GM06990 (cell line): ENCODE data around the gene NIF3L1.
A peak's percentile ranks its signal among the peaks of the same experiment; 100 is the strongest.
"Not testable (repeated sequence)": the region's sequence is repeated elsewhere in the genome, so short reads cannot be mapped to it uniquely, and the experiment has no call there.

Source experiments
- DNase-seq: peaks from one replicate; pipeline ENCODE4 v3.0.0-alpha.2; 2011; ENCODE audit not compliant: insufficient read length; ENCODE audit errors: extremely low read depth
- H3K27me3 ChIP-seq: replicated peaks from 2 replicates; pipeline ENCODE4 v1.6.0; 2011; ENCODE audit warnings: low read length; ENCODE audit not compliant: control insufficient read depth, insufficient read depth
- H3K36me3 ChIP-seq: 2 replicates; pipeline ENCODE4 v1.5.1; 2011; ENCODE audit warnings: low read length; ENCODE audit not compliant: control insufficient read depth, insufficient read depth
- H3K4me3 ChIP-seq: replicated peaks from 2 replicates; pipeline ENCODE4 v1.5.1; 2011; ENCODE audit warnings: low read depth, mild to moderate bottlenecking, control low read depth, low read length
- TF ChIP-seq, protein P1 (sequence below): IDR thresholded peaks from 2 replicates; pipeline ENCODE4 v1.5.1; 2011; ENCODE audit warnings: low read length, control low read depth, mild to moderate bottlenecking, inconsistent platforms; ENCODE audit not compliant: insufficient read depth, poor library complexity, severe bottlenecking

Gene NIF3L1

DNA sequence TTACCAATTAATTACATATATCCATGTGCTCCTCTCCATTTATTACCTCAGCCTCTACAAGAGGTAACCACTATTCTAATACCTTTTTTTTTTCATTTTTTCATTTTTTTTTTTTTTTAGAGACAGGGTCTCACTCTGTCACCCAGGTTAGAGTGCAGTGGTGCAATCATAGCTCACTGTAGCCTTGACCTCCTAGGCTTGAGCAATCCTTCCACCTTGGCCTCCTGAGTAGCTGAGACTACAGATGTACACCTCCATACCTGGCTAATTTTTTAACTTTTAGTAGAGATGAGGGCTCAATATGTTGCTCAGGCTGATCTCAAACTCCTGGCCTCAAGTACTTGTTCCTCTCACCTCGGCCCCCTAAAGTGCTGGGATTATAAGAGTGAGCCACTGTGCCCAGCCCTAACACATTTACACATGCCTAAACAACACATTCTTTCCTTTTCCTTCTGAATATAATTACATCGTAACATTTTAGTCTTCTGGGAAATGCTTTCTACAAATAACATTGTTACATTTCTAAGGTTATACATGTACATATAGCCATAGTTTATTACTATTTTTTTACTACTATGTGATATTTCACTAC lies 10.8 kb upstream of the NIF3L1 start:
- Histone ChIP-seq H3K4me3 (no peak overlapping the region), H3K36me3 (peaks cover 2% of the 10 kb centered on the region), H3K27me3 (no peaks in the 10 kb centered on the region)
- TF ChIP-seq, protein P1, sequence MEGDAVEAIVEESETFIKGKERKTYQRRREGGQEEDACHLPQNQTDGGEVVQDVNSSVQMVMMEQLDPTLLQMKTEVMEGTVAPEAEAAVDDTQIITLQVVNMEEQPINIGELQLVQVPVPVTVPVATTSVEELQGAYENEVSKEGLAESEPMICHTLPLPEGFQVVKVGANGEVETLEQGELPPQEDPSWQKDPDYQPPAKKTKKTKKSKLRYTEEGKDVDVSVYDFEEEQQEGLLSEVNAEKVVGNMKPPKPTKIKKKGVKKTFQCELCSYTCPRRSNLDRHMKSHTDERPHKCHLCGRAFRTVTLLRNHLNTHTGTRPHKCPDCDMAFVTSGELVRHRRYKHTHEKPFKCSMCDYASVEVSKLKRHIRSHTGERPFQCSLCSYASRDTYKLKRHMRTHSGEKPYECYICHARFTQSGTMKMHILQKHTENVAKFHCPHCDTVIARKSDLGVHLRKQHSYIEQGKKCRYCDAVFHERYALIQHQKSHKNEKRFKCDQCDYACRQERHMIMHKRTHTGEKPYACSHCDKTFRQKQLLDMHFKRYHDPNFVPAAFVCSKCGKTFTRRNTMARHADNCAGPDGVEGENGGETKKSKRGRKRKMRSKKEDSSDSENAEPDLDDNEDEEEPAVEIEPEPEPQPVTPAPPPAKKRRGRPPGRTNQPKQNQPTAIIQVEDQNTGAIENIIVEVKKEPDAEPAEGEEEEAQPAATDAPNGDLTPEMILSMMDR = no peak
- DNase-seq = no peak

DNA sequence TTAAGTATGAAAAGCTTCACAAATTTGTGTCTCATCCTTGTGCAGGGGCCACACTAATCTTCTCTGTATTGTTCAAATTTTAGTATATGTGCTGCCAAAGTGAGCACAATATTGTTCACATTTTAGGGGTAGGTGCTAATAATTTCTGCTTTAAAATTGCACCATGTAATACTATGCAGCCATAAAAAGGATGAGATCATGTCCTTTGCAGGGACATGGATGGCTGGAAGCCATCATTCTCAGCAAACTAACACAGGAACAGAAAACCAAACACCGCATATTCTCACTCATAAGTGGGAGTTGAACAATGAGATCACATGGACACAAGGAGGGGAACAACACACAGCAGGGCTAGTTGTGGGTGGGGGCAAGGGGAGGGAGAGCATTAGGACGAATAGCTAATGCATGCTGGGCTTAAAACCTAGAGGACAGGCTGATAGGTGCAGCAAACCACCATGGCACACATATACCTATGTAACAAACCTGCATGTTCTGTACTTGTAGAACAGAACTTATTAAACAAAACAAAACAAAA lies 7.4 kb upstream of the NIF3L1 start:
- H3K27me3 ChIP-seq, DNase-seq, H3K36me3 ChIP-seq, H3K4me3 ChIP-seq: not testable (repeated sequence)

DNA sequence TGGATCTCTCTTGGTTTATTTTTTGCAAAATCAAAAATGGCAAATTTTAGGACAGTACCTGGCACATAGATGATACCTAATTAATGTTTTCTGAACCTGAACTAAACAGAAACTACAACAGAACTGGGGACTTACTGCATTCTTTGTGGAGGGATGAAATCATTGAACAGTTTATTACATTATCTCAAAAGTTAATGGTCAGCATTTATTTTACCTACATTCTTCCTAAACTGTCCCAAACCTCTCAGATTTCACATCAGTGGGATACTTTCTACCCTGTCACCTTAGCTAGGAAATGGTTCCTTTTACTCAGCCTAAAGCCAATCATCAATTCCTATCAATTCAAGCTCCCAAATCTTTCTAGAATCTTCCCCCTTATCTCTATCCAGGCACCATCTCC lies 10.3 kb downstream of the NIF3L1 start:
- Histone ChIP-seq H3K4me3 (no peak overlapping the region), H3K36me3 (peaks cover 12% of the 10 kb centered on the region), H3K27me3 (no peaks in the 10 kb centered on the region)
- TF ChIP-seq, protein P1 = no peak
- no peak for DNase-seq

DNA sequence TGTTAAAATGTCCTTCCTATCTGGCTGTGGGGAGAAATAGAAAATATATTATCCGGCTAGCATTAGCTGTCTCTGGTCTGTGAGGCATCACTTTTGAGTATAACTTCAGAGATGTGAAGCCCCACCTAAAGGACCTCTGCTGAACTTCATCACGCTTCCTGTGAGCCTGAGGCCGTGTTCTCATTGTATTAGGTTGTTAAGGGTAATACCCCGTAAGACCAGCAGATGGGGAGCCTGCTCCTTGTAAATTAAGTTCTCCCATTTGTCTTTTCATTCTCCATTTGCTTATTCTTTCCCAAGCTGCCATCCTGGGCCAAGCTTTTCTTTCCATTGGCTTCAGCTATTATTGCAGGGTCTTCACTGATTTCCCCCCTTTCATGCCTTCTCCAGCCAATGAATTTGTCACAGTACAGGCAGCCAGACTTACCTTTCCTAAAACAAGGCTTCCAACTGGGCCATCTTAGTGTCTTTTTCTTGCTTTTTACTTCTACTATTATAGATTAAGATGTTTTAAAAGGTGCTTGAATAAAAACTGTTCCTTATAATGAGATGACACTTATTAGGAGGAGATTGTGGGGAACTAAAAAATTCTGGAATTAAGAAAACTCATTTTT lies 12.4 kb downstream of the NIF3L1 start:
- DNase-seq = peak; percentile 33
- TF ChIP-seq, protein P1 = peak; percentile 80
- H3K4me3 ChIP-seq = no peak overlapping the region
- no peaks in the 10 kb centered on the region for H3K27me3 ChIP-seq
- H3K36me3 ChIP-seq = peaks cover 15% of the 10 kb centered on the region

DNA sequence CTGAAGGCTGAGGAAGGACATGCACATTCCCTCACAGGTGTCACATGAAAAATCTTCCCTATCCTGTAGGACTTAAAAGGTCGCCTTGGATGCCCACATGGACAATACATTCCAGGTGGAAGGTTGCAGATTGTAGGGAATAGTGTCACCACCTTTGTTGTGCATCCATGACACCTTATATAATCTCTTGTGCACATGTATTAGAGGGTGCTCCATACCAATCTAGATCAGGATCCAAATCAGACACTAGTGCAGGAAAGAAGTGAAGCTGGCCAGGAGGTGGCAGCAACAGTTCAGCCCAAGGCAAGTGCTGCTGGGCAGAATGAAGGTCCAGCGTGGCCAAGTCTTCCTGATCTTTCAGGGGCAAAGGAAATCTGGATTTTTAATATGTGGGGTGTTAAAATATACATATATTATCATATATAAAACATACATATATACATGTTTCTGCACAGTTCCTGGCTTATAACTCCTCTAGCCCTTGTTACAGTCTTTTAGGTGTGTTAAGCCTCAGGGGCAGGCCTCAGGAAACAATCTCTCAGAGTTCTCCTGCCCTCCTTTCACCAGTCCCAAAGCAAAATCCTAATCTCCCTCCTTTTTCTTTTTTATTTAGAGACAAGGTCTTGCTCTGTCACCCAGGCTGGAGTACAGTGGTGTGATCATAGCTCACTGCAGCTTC lies 16.6 kb downstream of the NIF3L1 start:
- peaks cover 9% of the 10 kb centered on the region for H3K36me3 ChIP-seq
- no peaks in the 10 kb centered on the region for H3K27me3 ChIP-seq
- DNase-seq = no peak
- TF ChIP-seq, protein P1 = peak; percentile 79
- H3K4me3 ChIP-seq = no peak overlapping the region

DNA sequence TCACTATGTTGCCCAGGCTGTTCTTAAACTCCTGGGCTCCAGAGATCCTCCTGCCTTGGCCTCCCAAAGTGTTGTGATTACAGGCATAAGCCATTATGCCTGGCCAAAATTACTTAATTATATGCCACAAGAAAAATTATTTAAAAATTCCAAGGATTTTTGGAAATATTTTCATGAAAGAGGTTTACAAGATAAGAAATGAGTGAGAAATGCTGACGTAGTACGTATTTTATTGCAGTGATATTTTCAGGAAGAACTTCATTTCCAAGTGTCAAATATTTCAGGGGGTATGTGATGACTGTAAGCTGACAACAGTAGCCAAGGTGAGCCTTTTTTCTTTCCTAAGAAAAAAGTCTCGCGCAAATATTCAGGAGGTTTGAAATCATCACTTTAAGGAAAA lies 20.8 kb downstream of the NIF3L1 start:
- TF ChIP-seq, protein P1 = no peak
- H3K4me3 ChIP-seq = no peak overlapping the region
- H3K36me3 ChIP-seq = peaks cover 9% of the 10 kb centered on the region
- DNase-seq = no peak
- H3K27me3 ChIP-seq = no peaks in the 10 kb centered on the region
